DMS114 treated with DMSO at 0.1 percent for 48 hours (cell line): ENCODE data around the gene PCDH15.
"Not testable (repeated sequence)": the region's sequence is repeated elsewhere in the genome, so short reads cannot be mapped to it uniquely, and the experiment has no call there.

Source experiments
- DNase-seq: peaks from one replicate; lab custom pipeline; 2025; ENCODE audit not compliant: unreplicated experiment; lab: John Stamatoyannopoulos, UW

PCDH15 gene

DNA sequence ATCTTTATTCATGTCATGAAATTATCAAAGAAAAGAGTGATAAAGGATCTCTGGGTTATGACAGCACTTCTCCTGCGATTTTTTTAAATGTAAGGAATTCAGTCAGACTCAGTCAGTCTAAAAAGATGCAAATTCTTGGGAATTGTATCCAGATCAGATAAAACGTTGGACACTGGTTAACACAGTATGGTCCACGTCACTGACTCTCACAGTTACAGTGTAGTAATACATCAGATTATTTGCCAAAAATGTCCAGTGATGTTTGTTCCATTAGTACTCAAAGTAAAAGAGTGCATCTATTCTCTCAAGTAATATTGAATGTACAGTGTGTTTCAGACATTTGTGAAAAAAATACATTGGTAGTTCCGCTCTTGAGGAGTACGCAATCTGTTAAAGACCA is 224.5 kb downstream of the PCDH15 start:
- DNase-seq: no peak

DNA sequence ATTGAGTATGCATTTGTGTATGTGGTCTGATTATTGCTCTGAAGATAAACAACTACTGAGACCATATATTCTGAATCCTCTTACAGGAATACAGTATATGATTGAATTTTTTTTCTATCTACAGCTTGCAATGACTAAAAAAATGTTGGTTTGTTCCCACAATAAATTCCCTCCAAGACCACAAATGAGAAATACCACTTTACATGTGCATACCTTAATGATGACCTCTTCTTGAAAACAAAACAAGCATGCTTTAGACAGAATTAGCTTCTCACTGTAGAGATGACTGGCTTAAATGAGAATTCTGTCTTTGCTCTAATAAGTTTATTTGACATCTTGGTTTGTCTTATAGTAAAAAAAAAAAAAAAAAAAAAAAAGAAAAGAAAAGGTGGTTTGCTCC is 241.5 kb downstream of the PCDH15 start:
- DNase-seq: no peak

DNA sequence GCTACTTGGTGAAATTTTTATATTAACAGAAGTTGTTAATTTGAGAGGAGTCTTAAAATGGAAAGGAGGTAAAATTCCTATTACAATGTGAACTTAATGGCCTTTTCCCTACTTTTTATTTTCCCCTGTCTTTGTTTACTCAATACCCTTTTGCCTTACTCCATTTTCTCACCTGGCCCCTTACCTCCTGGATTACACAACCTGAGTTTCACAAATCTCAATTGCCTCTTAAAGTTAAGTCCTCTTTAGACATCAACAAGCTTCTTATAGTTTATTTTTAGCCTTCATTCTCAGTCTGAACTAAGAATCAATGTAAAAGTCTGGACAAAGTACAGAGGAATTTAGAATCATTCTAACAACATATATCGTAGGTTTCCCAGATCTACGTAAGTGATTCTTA is 247.0 kb downstream of the PCDH15 start:
- DNase-seq: no peak

DNA sequence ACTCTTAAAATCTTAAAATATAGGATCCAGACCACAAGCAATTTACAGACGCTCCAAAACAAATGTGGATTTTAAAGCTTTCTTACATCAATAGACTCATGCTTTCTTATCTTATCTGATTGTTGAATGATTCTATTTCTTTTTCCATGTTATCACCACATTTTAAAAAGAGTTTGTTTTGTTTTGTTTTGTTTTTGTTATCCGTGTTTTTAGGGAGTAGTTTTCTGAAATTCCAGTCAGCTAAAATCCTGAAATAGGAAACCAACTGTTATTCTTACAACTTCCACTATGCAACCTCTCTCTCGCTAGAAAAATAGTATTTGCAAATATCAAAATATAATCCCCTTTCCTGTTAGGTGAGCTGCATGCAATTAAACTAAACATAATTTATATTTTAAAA is 251.0 kb downstream of the PCDH15 start:
- no peak for DNase-seq

DNA sequence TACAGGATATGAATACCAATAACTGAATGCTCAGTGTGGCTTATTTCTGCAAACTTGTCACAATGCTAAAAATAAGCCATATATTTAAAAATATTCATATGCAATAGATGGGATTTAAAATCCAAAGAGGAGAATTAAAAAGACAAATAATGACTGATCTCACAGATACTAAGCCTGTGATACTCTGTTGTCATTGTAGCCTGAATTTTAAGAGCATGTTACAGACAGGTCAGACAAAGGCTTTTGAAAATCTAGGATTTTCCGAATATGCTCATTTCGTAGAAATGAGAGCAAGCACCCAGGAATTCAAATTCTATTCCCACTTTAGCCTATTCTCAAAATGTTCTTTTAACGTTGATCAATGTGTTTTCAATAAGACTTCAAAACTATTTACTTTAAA is 269.7 kb downstream of the PCDH15 start:
- no peak for DNase-seq

DNA sequence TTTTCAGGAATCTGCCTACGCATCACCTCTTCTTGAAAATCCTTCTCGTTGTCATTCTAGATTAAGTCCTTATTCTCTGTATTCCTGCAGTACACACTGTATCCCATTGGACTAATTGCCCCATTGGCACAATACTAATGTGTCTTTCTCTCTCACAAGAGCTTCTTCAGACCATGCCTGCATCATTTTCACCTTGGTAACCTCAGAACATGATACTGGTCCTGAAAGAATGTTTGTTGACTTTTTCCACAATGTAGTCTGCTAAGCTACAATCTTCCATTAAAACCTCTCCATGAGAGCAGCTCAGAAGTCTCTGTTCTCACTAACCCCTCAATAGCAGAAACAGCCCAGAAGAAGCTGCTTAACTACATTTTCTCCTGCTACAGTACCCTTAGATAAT is 270.7 kb downstream of the PCDH15 start:
- DNase-seq: no peak

DNA sequence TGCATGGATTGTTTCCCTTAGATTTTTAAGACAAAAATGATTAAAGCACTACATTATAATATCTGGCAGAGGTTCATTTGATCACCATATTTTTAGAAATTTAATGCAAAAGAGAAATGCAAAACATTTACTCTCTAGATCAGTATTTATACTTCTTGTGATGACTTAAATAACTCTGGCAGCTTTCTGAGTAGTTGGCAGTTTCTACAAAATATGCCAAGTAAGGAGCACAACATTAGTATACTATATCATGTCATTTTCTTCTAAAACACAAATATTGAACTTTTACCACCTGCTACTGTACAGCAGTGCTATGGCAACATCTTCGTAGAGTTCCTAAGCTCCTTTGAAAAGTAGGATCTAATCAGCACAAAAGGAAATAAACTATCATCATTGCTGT is 275.2 kb downstream of the PCDH15 start:
- no peak for DNase-seq

DNA sequence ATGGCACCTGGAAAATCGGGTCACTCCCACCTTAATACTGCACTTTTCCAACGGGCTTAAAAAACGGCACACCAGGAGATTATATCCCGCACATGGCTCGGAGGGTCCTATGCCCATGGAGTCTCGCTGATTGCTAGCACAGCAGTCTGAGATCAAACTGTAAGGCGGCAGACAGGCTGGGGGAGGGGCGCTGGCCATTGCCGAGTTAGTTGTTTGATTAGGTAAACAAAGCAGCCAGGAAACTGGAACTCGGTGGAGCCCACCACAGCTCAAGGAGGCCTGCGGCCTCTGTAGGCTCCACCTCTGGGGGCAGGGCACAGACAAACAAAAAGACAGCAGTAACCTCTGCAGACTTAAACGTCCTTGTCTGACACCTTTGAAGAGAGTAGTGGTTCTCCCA is 285.8 kb downstream of the PCDH15 start:
- not testable (repeated sequence) for DNase-seq

DNA sequence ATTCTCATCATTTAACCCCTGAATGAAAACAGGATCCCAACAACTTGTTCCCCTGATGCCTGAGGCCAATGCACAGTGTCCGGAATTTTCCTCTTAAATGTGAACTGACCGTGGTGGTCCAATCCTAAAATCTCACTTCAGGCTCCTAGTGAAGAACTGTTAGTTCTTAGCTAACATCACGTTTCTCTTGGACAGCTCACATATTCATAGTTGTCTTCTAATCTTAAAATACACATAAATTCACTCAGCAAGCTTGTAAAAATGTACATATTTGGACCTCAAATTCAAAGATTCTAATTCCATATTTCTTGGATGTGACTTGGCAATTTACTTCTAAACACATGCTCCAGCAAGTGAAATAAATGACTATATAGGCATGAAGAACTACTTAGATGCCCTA is 297.2 kb downstream of the PCDH15 start:
- DNase-seq: no peak

DNA sequence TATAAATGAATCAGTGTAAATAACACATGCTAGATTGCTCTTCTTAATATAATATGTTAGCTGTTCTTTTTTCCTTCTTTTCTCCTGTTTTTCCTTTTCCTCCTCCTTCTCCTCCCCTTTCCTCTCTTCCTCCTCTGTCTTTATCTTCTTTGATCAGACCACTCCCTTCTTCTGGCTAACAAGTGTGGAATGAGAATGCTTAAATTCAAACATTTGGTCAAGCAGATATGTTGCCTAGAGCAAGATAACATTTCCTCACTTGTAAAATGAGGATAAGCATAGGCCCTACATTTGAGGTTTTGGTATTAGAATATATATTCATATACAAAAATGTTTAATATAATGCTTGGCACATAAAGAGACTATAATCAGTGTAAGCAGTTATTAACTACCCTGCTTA is 299.1 kb downstream of the PCDH15 start:
- DNase-seq: no peak

DNA sequence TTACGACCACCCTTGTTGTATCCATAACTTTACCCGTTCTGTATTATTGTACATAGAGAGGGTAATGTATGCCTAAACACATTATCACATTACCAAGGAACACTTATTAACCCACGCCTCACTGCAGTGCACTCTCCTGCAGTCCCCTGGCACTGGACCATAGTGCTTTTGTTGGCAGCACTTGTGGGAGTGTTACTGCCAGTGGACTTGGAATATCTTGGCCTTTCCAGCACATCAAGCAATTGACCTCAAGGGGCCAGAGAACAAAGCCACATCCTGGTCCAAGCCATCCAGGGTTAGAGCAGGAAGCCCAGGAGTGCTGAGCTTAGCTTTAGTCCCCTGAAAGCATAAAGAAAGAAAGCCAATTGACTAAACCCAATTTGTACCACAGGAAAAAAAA is 304.2 kb downstream of the PCDH15 start:
- no peak for DNase-seq

DNA sequence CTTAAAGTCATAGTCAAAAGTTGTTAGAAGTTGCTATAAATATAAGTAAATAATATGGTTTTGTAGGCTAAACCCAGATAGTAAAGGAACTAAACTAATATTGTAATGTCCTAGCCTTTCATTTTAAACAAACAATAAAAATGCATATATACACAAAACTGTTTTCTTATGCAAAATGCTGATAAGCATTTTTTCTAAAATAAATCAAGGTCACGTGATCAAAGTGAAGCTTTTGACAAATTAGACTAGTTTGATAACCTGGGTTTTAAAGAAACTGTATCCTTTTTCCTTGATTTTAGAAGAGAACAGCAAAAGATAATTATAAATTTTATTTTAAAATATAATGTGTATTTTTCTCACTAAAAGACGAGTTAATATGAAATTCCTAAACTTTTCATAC is 313.3 kb downstream of the PCDH15 start:
- no peak for DNase-seq

DNA sequence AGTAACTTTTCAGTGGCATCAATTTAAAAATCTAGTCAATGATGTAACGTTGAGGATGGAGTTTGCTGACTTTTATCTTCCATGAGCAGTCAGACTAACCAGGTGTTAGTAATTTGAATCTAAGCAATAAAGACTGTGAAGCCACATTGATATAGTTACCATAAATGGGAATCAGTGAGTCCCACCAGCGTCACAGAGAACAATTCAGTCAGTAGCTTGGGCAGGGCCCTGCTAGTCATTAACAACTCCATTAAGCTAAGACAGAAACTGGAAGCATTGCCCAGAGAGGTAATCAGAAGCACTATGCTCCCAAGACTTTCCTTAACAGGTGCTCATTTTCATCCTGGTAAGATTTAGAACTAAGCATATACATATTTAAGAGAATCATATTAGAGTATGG is 315.1 kb downstream of the PCDH15 start:
- no peak for DNase-seq

DNA sequence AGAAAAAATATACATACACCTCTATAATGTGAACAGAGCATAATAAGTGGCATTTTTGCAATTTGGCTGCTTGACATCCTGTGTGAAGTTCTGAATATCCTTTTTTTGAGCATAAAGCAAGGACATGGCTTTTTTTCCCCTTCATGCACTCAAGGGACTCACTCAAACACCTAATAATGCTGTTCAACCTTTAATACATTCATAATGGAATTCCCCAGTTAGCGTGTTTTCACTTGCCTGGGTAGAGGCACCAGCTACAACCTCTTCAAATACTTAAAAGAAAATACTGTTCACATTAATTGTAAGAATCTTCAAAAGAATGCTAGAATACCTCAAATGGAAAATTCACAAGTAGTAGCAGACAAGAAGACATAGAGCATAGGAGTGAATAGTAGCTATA is 316.8 kb downstream of the PCDH15 start:
- DNase-seq: no peak

DNA sequence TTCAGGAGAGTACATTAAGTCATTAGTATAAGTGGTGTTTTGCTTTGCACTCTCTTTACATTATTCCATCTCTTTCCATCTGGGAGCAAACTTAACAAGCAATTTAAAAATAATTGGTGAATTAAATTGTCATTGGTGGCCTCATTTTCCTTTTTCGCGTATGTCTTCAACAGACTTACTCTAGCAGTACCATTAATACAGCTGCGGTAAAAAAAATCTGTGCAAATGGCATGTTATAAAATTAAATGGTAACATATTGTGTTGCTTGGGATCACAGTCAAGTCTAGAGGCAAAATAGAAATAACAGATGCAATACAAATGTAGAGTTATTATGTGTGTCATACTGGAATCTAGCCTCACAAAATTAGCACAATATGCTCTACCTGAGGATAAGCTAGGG is 322.4 kb downstream of the PCDH15 start:
- DNase-seq: no peak

DNA sequence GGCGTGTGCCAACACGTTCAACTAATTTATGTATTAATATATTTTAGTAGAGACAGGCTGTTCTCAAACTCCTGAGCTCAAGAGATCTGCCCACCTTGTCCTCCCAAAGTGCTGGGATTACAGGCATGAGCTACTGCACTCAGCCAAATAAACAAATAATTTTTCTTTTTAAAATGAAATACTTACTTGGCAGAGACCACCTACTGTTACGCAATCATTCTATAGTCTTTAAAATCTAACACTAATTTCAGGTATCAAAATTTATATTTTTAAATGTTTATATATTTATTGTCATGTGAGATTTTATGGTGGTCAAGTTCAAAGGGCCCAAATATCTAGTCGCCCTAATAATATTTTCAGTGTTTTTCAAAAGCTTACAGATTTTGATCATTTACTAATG is 323.3 kb downstream of the PCDH15 start:
- no peak for DNase-seq

DNA sequence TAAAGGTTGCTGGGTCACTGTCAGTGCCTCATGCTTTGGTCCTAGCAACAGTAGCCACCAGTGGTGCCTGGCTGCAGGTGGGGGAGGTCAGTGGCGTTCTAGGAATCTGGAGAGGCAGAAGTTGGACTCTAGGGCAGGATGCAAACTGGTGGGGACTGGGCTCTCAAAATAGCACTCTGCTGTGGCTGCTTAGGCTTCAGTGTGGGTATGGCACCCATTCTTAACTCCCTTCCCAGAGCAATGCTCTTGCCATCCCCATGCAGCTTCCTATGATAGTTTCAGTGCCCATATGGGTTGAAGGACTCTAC is 330.8 kb downstream of the PCDH15 start:
- DNase-seq: no peak

DNA sequence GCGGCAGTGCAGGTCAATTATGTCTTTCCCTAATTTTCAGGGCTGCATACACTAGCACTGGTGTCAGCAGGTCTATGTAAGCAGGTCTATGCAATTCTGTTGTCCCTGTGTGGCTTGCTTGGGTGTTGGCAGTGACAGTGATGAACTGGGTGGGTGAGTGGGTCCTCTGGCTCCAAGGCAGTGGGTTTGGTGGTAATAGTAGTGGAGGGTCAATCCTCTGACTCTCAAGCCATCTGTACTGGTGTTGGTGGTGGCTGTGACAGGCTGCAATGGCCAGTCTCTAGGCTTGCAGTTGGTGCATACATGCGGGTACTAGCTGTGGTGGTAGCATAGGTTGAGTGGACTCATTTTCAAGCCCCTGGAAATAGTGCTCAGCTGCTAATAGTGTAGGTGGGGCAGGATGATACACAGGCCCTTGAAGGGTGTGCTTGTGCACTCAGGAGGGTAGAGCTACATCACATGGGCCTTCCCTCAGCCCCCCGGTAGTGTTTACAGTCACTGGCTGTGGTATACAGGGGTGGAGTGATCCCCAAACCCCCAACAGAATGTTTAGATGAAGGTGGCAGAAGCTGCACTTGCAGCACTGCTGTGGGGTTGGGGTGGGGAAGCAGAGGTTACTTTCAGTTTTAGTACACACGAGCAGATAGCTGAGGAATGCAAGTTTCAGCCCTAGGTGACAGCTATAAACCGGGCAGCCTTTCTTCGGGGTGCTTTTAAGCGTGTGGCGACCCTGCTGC is 331.3 kb downstream of the PCDH15 start:
- DNase-seq: no peak

DNA sequence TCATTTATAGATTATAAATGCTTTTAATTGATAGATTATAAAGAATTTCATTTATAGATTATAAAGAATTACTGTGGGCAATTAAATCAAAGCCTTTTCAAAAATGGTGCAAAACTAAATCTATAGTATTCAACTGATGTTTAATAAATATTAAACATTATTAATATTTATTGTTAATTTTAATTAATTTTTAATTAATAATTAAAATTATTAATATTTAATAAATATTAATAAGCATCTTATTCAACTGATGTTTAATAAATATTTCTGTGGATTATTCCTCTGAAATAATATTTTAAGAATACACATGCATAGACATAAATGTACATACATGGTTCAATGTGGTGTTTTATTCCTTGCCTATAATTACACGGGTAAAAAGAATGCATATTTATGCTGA is 346.8 kb downstream of the PCDH15 start:
- DNase-seq: no peak

DNA sequence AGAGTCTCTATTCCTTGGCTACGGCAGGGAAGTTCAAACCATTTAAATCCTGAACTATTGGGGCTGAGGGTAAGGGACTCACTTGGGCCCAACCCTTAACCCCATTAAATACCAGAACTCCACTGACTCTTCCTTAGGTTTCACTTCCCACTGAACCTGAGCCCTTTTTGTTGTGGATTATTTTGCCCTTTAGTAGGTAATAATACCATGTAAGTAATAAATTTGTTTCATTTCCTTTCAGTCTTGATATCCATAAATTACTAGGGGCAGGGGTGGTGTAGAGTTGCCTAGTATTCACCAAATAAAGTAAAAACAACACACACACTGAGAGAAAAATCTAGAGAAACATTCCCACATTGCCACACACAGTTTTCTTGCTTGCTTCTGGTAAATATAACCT is 352.0 kb downstream of the PCDH15 start:
- no peak for DNase-seq

DNA sequence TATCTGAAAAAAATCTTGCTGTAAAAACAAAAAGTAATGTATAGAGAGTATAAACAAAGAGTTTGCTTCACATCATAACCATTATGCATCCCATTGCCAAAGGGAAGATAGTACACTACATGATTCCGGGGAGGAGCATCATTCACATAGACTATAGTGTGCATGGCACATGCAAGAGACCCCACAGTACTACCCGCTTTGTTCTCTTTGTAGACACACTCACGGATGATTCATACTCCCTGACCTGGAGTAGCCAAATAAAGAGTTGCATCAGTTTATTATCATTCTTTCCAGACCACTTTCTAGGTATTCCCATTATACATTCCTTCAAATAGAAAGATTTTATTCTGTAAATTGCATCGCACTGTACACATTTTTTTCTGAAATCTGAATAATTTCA is 356.9 kb downstream of the PCDH15 start:
- DNase-seq: no peak

DNA sequence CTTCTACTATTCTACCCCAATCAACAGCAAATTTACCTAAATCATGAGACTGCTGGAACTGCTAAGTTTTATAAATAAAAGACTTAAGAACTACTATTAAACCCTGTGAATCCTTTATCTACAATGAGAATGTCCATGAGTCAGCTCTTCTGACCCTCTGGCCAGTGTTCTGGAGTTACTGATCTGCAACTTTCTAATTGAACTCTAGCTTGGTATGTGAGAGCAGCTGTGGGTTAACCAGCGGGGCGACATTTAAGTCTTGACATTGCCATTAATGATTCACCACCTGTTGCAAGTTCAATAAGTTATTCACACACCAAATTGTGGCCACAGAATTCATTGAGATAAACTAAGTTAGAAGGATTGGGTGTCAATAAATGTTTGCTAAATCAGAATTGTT is 359.8 kb downstream of the PCDH15 start:
- DNase-seq: no peak

DNA sequence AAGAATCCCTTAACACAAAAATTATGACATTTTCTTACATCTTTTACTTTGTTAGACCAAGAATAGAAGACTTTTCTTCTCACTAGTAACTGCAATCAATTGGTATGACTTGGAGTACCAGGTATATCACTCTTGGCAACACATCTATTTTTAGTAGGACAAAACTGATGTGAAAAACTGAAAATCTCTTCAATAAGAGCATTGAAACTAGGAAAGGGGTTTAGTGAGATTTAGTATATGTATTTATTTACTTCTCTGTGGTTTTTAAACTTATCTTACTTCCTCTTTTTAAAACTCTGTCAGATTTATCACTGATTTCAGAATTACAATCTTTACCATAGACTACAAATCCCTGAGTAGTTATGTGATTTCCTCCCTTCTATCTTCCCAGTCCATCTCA is 366.2 kb downstream of the PCDH15 start:
- no peak for DNase-seq

DNA sequence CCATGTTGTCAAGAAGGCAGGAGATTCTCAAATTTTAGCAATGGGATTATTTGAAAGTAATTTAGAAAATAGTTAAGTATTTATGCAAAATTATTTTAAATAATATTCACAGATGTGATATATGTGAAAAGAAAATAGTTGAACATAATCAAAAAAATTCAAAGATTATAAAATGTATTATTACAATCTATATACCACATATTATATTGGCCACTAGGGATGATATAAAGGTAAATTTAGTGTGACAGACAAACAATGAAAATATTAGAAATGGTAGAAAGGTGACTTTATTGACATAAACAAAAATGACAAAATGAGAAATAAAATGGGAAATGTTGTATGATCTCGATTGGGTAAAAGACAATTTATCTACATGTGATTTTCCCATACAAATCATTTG is 385.5 kb downstream of the PCDH15 start:
- no peak for DNase-seq
